ENCODE results near the gene TXNDC5. TPM values are rescaled to one million over a fixed set of nuclear protein-coding genes. Genes with fewer than 3 reads are reported as not detected.

The TXNDC5 gene
- total and polyA plus RNA-seq, 8 donors, result 40.0 to 115 (median 96.6) TPM

DNA sequence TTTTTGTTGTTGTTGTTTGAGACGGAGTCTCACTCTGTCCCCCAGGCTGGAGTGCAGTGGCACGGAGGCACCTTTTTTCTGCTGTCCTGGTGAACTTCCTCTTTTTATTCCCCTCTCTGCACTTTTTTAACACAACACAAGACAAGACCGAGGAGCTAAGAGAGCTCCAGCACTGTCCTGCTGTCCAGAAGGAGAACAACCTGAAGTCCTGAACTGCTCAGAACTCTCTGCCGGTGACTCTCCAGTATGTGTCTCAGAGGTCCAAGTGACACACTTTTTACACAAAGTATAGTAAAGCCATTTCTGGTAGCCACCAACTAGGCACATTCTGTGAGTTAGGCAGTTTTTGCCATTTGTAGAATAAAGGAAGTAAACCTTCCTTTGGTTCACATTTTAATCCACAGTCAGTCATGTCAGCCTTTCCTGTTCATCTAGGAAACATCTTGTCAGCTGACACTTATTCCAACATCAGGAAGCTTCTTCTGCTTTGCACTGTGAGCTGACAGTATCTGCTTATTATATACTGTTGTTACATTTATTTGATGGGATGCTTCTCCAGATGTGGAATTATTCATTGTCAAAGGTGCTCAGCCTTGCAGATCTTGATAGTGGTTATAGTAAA is 28.1 kb upstream of the TXNDC5 start:
- DNase-seq (no peak), ATAC-seq (peak in 2 of 4 donors; percentile 15 to 23), FAIRE-seq (no peak)
- TF ChIP-seq, protein P1, sequence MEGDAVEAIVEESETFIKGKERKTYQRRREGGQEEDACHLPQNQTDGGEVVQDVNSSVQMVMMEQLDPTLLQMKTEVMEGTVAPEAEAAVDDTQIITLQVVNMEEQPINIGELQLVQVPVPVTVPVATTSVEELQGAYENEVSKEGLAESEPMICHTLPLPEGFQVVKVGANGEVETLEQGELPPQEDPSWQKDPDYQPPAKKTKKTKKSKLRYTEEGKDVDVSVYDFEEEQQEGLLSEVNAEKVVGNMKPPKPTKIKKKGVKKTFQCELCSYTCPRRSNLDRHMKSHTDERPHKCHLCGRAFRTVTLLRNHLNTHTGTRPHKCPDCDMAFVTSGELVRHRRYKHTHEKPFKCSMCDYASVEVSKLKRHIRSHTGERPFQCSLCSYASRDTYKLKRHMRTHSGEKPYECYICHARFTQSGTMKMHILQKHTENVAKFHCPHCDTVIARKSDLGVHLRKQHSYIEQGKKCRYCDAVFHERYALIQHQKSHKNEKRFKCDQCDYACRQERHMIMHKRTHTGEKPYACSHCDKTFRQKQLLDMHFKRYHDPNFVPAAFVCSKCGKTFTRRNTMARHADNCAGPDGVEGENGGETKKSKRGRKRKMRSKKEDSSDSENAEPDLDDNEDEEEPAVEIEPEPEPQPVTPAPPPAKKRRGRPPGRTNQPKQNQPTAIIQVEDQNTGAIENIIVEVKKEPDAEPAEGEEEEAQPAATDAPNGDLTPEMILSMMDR (IDR thresholded peaks at IDR 0.05), result no peak
- H3K27ac ChIP-seq, result no peak overlapping the region
- peaks cover 0 to 2% (median 0%) of the 10 kb centered on the region in 4 donors for H3K9me3 ChIP-seq
- no peak overlapping the region for H3K4me3 ChIP-seq
- no peaks in the 10 kb centered on the region for H3K36me3 ChIP-seq
- WGBS, 2 donors, result 81 to 83% methylated on average over 4 of the region's 4 CpGs
- intact Hi-C loops (cut with DNase I), result no loop called here
- H3K4me1 ChIP-seq, result no peaks in the 10 kb centered on the region
- no peaks in the 10 kb centered on the region for H3K27me3 ChIP-seq

DNA sequence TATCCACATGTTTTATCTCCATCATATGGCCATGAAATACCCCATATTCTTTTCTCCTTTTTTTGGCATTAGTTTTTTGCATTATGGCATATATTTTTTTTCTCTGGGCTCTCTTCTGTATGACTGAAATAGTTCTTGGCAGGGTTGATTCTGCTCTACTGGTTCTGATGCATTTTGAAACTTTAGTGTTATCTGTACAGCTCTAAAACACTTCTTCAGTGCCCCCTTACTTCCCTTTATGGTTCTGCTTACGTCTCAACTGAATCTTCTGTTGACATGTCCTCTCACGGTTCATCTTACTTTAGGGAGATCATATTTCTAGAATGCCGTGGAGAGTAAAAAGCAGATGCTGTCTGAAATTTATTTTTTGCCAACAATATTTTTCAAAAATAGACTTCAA is 23.2 kb upstream of the TXNDC5 start:
- H3K27me3 ChIP-seq, result no peaks in the 10 kb centered on the region
- H3K36me3 ChIP-seq, result no peaks in the 10 kb centered on the region
- 62 to 76% methylated on average over 3 of the region's 3 CpGs for WGBS, 2 donors
- no peak overlapping the region for H3K4me3 ChIP-seq
- no peaks in the 10 kb centered on the region for H3K4me1 ChIP-seq
- ATAC-seq (no peak), FAIRE-seq (no peak), DNase-seq (no peak)
- H3K27ac ChIP-seq, result no peak overlapping the region
- TF ChIP-seq, protein P1 (IDR thresholded peaks at IDR 0.05), result no peak
- H3K9me3 ChIP-seq, result no peaks in the 10 kb centered on the region
- intact Hi-C loops (cut with DNase I), result no loop called here

DNA sequence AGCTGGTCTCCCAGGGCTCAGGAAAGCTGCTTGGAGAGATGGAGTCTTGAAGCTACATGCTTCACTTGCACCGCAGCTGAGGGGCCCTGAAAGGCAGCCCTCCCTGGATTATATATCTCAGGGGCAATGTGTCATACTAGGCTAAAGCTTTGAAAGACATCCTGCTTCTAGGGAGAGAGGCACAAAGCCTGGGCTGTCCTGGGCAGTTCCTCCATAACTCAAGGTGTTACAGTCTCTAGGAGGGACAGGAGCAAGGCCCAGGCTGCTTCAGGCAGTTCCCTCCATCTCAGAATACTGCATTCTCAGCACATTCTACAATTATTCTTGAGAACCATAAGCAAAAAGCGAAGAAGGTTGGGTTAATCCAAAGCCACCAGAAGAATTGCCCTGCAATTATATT is 22.0 kb upstream of the TXNDC5 start:
- TF ChIP-seq, protein P1 (IDR thresholded peaks at IDR 0.05), result no peak
- Histone ChIP-seq H3K4me1 (no peaks in the 10 kb centered on the region), H3K27me3 (no peaks in the 10 kb centered on the region), H3K27ac (no peak overlapping the region), H3K4me3 (no peak overlapping the region), H3K9me3 (no peaks in the 10 kb centered on the region), H3K36me3 (no peaks in the 10 kb centered on the region)
- 85 to 90% methylated on average over 2 of the region's 2 CpGs for WGBS, 2 donors
- no peak for ATAC-seq
- intact Hi-C loops (cut with DNase I), result no loop called here
- no peak for DNase-seq
- no peak for FAIRE-seq

DNA sequence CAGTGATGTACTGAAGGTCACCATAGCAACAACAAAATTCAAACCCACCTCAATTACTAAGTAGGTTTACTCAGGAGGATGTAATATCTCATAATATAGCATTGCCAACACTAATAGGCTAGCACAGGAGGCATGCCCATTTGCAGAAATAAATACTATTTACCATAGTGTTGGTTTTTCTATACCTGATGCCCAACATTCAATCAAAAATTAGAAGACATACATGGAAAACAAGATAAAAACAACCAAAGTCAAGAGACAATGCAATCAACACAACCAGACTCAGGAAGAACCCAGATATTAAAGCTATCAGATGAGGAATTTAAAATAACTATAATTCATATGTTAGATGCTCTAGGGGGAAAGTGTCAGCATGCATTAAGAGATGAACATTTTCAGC is 14.3 kb upstream of the TXNDC5 start:
- no peaks in the 10 kb centered on the region for H3K4me1 ChIP-seq
- no peak for FAIRE-seq
- TF ChIP-seq, protein P1 (IDR thresholded peaks at IDR 0.05), result no peak
- no peaks in the 10 kb centered on the region for H3K27me3 ChIP-seq
- intact Hi-C loops (cut with DNase I), result no loop called here
- H3K36me3 ChIP-seq, result no peaks in the 10 kb centered on the region
- H3K4me3 ChIP-seq, result no peak overlapping the region
- no peak for DNase-seq
- H3K9me3 ChIP-seq, result no peaks in the 10 kb centered on the region
- no peak overlapping the region for H3K27ac ChIP-seq
- no peak for ATAC-seq

DNA sequence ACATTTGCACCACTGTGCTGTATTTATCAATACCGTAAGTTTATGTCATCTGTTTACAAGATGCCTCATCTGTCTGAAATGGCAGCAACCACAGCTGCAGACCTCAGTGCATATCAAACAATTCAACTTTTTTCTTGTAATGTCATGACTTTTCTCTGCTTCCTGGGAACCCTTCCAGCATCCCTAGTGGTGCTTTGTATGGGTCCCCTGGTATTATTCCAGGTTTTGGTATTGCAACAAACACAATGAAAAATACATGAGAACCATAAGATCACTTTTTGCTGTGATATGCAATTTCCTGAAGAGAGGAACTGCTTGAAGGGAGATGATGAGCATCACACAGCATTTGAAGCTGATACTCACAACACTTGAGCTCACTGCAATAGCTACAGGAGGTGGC is 12.0 kb upstream of the TXNDC5 start:
- Histone ChIP-seq H3K9me3 (no peaks in the 10 kb centered on the region), H3K27ac (no peak overlapping the region), H3K27me3 (no peaks in the 10 kb centered on the region), H3K36me3 (no peaks in the 10 kb centered on the region), H3K4me1 (no peaks in the 10 kb centered on the region), H3K4me3 (no peak overlapping the region)
- FAIRE-seq (no peak), DNase-seq (no peak), ATAC-seq (no peak)
- WGBS, 2 donors, result 81 to 97% methylated on average over 1 of the region's 1 CpG
- TF ChIP-seq, protein P1 (IDR thresholded peaks at IDR 0.05), result no peak
- intact Hi-C loops (cut with DNase I), result no loop called here

Measured in pancreas (tissue), 10 donors.